DOHH2 (cell line): Measurements from ENCODE around the gene COL9A3.

ENCODE experiments used
- EZH2phosphoT487 ChIP-seq: fragments of 200-600 bp; sonication (generic); IDR thresholded peaks from 2 replicates; pipeline ENCODE4 v1.6.1; 2017; ENCODE audit warnings: borderline replicate concordance, mild to moderate bottlenecking, antibody characterized with exemption, low read length, moderate library complexity, mixed read lengths
- TF ChIP-seq, protein P1 (sequence below): fragments of 200-600 bp; sonication (generic); IDR thresholded peaks from one replicate; pipeline ENCODE4 v1.5.1; 2014; ENCODE audit warnings: antibody characterized with exemption, mild to moderate bottlenecking, low read depth, low read length; ENCODE audit not compliant: poor library complexity, severe bottlenecking

GRCh38 chr20:62852841-62853240 is 36.0 kb downstream of the COL9A3 start:
- no peak for TF ChIP-seq EZH2phosphoT487
- TF ChIP-seq, protein P1, sequence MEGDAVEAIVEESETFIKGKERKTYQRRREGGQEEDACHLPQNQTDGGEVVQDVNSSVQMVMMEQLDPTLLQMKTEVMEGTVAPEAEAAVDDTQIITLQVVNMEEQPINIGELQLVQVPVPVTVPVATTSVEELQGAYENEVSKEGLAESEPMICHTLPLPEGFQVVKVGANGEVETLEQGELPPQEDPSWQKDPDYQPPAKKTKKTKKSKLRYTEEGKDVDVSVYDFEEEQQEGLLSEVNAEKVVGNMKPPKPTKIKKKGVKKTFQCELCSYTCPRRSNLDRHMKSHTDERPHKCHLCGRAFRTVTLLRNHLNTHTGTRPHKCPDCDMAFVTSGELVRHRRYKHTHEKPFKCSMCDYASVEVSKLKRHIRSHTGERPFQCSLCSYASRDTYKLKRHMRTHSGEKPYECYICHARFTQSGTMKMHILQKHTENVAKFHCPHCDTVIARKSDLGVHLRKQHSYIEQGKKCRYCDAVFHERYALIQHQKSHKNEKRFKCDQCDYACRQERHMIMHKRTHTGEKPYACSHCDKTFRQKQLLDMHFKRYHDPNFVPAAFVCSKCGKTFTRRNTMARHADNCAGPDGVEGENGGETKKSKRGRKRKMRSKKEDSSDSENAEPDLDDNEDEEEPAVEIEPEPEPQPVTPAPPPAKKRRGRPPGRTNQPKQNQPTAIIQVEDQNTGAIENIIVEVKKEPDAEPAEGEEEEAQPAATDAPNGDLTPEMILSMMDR, result no peak
